Cardiac muscle cell (in vitro differentiated cells and primary cell): ENCODE results near the gene CFTR. TPM values are rescaled to one million over a fixed set of nuclear protein-coding genes. Genes with fewer than 3 reads are reported as not detected.
A peak's percentile ranks its signal among the peaks of the same experiment; 100 is the strongest.

Source experiments
- DNase-seq, 2 donors: peaks; one replicate each; pipeline versions ENCODE4 v3.0.0 to v3.0.0-alpha.2; 2010 to 2017; ENCODE audit warnings: low read depth in 1 of 2, low spot score in 1 of 2
- H3K27ac ChIP-seq: fragments of 200-600 bp; sonication (generic); 2 replicates; pipeline ENCODE4 v1.5.1; 2016
- H3K27me3 ChIP-seq: fragments of 200-600 bp; sonication (generic); 2 replicates; pipeline ENCODE4 v1.6.0; 2016; ENCODE audit warnings: control low read depth
- H3K36me3 ChIP-seq: fragments of 200-600 bp; sonication (generic); 2 replicates; pipeline ENCODE4 v1.5.1; 2016; ENCODE audit warnings: control low read depth
- H3K4me1 ChIP-seq: fragments of 200-600 bp; sonication (generic); 2 replicates; pipeline ENCODE4 v1.8.1; 2017; ENCODE audit warnings: low read depth, mild to moderate bottlenecking, mixed run types
- H3K4me3 ChIP-seq: fragments of 200-600 bp; sonication (generic); 2 replicates; pipeline ENCODE4 v1.5.1; 2016; ENCODE audit warnings: mild to moderate bottlenecking
- H3K9me3 ChIP-seq: fragments of 200-600 bp; sonication (generic); 2 replicates; pipeline ENCODE4 v1.5.1; 2017; ENCODE audit warnings: low read depth, mild to moderate bottlenecking, control low read depth
- polyA plus RNA-seq: library from polyadenylated mRNA; unstranded; fragments of >200 nt; fragmentation: Nextera tagmentation; extraction: Ambion mirVana; gene quantifications from 2 replicates; pipeline ENCODE4 v1.2.1, GENCODE V29; 2016
- total RNA-seq: library from RNA; depleted of rRNA; stranded (reverse); fragments of >200 nt; gene quantifications from 2 replicates; pipeline ENCODE4 v1.2.3, GENCODE V29; 2016
- TF ChIP-seq, protein P1 (sequence below): IDR thresholded peaks from 2 replicates; pipeline ENCODE4 v1.5.1; 2012; ENCODE audit warnings: low read depth, mild to moderate bottlenecking, low read length

The CFTR gene
- total and polyA plus RNA-seq, 2 experiments from 2014 or later, result 8.8 to 12.0 TPM

DNA sequence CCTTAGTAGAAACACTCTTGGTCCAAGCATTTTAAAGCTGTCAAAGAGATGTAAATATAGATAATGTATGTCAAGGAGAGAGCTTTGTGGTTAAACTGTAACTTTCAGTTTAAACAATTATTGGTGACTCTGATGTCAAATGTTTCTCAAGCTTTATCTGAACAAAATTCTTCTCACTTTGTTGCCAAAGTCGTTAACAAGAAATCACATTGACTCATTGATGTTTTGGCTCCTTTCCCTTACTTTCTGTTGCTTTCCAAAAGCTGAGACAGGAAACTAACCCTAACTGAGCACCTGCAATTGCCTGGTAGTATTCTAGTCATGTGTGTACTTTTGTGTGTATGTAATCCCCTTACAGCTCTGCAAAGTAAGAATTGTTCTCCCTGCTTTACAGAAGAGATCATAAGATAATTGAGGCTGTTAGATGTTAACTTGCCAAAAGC is 108.5 kb downstream of the CFTR start:
- no peak overlapping the region for H3K27ac ChIP-seq
- no peaks in the 10 kb centered on the region for H3K36me3 ChIP-seq
- H3K4me1 ChIP-seq, result no peaks in the 10 kb centered on the region
- H3K27me3 ChIP-seq, result no peaks in the 10 kb centered on the region
- TF ChIP-seq, protein P1, sequence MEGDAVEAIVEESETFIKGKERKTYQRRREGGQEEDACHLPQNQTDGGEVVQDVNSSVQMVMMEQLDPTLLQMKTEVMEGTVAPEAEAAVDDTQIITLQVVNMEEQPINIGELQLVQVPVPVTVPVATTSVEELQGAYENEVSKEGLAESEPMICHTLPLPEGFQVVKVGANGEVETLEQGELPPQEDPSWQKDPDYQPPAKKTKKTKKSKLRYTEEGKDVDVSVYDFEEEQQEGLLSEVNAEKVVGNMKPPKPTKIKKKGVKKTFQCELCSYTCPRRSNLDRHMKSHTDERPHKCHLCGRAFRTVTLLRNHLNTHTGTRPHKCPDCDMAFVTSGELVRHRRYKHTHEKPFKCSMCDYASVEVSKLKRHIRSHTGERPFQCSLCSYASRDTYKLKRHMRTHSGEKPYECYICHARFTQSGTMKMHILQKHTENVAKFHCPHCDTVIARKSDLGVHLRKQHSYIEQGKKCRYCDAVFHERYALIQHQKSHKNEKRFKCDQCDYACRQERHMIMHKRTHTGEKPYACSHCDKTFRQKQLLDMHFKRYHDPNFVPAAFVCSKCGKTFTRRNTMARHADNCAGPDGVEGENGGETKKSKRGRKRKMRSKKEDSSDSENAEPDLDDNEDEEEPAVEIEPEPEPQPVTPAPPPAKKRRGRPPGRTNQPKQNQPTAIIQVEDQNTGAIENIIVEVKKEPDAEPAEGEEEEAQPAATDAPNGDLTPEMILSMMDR, result no peak
- no peaks in the 10 kb centered on the region for H3K9me3 ChIP-seq
- DNase-seq, result peak in 1 of 2 donors; percentile 59
- H3K4me3 ChIP-seq, result no peak overlapping the region

DNA sequence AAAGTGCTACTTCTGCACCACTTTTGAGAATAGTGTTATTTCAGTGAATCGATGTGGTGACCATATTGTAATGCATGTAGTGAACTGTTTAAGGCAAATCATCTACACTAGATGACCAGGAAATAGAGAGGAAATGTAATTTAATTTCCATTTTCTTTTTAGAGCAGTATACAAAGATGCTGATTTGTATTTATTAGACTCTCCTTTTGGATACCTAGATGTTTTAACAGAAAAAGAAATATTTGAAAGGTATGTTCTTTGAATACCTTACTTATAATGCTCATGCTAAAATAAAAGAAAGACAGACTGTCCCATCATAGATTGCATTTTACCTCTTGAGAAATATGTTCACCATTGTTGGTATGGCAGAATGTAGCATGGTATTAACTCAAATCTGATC is 110.4 kb downstream of the CFTR start:
- TF ChIP-seq, protein P1, result no peak
- Histone ChIP-seq H3K27me3 (no peaks in the 10 kb centered on the region), H3K9me3 (no peaks in the 10 kb centered on the region), H3K27ac (no peak overlapping the region), H3K4me3 (no peak overlapping the region), H3K36me3 (no peaks in the 10 kb centered on the region), H3K4me1 (no peaks in the 10 kb centered on the region)
- DNase-seq, result no peak

DNA sequence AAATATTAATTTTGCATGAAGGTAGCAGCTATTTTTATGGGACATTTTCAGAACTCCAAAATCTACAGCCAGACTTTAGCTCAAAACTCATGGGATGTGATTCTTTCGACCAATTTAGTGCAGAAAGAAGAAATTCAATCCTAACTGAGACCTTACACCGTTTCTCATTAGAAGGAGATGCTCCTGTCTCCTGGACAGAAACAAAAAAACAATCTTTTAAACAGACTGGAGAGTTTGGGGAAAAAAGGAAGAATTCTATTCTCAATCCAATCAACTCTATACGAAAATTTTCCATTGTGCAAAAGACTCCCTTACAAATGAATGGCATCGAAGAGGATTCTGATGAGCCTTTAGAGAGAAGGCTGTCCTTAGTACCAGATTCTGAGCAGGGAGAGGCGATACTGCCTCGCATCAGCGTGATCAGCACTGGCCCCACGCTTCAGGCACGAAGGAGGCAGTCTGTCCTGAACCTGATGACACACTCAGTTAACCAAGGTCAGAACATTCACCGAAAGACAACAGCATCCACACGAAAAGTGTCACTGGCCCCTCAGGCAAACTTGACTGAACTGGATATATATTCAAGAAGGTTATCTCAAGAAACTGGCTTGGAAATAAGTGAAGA is 112.3 kb downstream of the CFTR start:
- DNase-seq, result no peak
- H3K36me3 ChIP-seq, result no peaks in the 10 kb centered on the region
- no peak overlapping the region for H3K4me3 ChIP-seq
- H3K4me1 ChIP-seq, result no peaks in the 10 kb centered on the region
- TF ChIP-seq, protein P1, result no peak
- H3K27ac ChIP-seq, result no peak overlapping the region
- no peaks in the 10 kb centered on the region for H3K27me3 ChIP-seq
- H3K9me3 ChIP-seq, result no peaks in the 10 kb centered on the region

DNA sequence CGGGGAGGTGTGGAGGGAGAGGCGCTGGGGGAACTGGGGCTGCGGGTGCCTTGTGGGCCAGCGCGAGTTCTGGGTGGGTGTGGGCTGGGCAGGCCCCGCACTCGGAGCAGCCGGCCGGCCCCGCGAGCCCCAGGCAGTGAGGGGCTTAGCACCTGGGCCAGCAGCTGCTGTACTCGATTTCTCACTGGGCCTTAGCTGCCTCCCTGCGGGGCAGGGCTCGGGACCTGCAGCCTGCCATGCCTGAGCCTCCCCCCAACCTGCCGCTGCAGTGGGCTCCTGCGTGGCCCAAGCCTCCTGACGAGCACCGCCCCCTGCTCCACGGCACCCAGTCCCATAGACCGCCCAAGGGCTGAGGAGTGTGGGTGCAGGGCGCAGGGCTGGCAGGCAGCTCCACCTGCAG is 116.3 kb downstream of the CFTR start:
- H3K27me3 ChIP-seq, result no peaks in the 10 kb centered on the region

DNA sequence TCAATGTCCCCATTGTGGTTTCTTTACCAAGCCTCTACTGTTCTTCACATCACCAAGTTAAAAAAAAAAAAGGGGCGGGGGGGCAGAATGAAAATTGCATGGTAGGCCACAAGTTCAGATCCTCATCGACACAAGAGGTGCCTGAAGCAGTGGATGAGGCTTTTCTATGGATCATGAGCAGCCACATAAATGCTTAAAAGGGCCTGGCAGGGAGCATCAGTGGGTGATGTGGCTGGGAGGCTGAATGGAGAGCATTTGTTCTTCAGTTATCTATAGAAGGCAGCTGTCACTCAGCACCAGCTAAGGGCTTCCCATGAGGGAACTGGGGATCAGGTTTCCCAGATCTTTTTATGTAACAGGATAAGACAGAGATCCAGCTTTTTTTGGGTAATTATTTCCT is 117.9 kb downstream of the CFTR start:
- TF ChIP-seq, protein P1, result no peak

More for the DNA sequence above, 116.3 kb downstream of the CFTR start:
- Histone ChIP-seq H3K36me3 (no peaks in the 10 kb centered on the region), H3K27ac (no peak overlapping the region), H3K4me3 (no peak overlapping the region), H3K9me3 (no peaks in the 10 kb centered on the region), H3K4me1 (peaks cover 3% of the 10 kb centered on the region)
- TF ChIP-seq, protein P1, result no peak
- DNase-seq, result no peak

DNA sequence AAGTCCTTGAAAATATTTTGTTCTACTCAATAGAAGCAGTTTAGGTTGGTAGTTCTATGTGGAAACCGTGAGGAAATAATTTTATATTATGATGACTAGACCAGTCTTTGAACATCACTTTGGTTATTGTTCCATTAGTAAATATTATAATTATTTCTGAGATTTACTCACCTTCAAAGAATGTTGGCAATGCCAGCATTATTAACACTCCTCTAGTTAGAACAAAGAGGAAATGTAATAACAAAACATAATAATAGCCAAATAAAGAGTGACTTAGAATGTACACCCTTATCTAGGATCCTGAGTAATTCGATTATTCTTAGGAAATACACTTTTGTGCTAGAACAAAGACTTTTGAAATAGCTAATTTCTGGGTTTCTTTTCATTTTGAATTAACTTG is 121.1 kb downstream of the CFTR start:
- H3K9me3 ChIP-seq, result no peaks in the 10 kb centered on the region
- H3K4me1 ChIP-seq, result peaks cover 3% of the 10 kb centered on the region
- TF ChIP-seq, protein P1, result no peak
- H3K27ac ChIP-seq, result no peak overlapping the region
- no peak overlapping the region for H3K4me3 ChIP-seq
- DNase-seq, result peak in 1 of 2 donors; percentile 14
- no peaks in the 10 kb centered on the region for H3K27me3 ChIP-seq
- H3K36me3 ChIP-seq, result no peaks in the 10 kb centered on the region

More for the DNA sequence above, 117.9 kb downstream of the CFTR start:
- no peak for DNase-seq
- Histone ChIP-seq H3K27ac (no peak overlapping the region), H3K4me3 (no peak overlapping the region), H3K9me3 (no peaks in the 10 kb centered on the region), H3K27me3 (no peaks in the 10 kb centered on the region), H3K4me1 (peaks cover 3% of the 10 kb centered on the region), H3K36me3 (no peaks in the 10 kb centered on the region)
